ENCODE measurements around the gene CNOT1.
"Not testable (repeated sequence)": the region's sequence is repeated elsewhere in the genome, so short reads cannot be mapped to it uniquely, and the experiment has no call there.

CNOT1 gene

DNA sequence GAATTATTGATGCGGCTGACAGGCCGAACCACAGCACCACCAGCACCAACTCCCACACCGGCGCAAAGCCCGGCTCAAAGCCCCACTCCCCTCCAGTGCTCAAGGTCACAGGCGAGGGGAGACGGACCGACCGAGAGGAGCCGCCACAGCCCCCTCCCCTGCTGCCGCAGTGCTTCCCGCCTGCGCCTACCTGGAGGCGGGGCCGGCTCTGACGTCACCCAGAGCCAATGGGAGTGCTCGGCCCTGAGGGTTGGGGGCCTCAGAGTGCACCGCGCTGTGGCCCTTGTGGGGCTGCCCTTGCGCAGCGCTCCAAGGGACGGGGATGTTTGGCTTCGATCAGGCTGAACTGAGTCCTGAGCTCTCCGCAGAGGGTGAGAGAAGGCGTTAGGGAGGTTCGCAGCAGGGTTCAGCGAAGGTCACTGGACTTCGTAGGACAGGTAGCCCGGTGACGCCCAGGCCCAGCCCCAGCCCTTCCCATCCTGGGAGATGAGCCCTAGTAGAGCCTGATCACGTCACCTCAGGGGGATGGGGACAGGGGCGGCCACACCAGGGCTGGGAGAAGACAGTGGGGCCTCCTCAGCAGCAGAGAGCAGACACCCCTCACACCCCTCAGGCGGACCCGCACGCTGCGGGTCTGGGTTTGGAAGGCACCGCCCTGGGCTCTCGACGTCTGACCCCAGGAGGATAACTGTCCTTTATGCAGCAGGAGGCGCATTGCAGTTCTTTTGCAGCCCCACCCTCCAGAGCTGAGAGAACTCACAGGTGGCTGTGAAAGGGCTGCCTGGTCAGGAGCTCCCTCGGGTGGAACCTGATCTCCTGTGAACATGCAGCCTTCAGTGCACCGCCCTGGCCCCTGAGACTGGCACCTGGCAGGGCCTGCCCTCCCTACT, 128.1 kb downstream of the CNOT1 start:
- DNase-seq: no peak

DNA sequence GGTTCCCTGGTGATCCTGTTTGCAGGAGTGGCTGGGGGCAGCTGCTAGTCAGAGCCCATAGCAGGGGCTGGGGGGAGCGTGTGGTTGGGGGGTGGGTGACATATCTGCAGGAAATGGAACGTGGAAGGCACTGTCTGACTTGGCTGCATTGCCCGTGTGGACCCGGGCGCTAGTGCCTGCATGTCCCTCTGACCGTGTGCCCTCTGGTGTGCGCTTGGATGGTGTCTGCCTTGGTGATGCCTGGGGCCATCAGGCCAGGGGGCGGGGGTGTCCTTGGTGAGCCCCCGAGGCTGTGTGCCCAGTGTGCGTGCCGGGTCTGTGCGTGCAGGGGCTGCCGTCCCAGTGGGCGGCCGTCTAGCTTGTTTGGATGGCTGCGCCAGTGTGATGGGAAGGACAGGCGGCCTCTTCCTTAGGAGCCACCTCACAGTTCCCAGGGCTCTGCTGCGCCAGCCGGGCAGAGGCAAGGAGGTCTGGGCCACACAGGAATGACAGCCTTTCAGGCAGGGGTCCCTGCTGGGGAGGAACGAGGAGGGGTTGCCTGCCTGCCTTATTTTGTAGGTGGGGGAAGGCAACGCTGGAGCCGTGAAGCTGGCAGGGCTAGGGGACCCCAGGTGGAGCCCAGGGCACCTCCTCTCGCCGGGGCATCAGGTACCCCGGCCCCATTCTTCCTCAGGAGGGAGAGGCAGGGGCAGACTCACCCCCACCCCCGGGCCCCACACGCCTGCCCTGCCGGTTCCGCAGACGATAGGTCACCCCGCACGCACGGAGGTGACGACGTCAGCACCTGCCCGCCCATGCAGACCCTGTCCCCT, 129.0 kb downstream of the CNOT1 start:
- DNase-seq: no peak

DNA sequence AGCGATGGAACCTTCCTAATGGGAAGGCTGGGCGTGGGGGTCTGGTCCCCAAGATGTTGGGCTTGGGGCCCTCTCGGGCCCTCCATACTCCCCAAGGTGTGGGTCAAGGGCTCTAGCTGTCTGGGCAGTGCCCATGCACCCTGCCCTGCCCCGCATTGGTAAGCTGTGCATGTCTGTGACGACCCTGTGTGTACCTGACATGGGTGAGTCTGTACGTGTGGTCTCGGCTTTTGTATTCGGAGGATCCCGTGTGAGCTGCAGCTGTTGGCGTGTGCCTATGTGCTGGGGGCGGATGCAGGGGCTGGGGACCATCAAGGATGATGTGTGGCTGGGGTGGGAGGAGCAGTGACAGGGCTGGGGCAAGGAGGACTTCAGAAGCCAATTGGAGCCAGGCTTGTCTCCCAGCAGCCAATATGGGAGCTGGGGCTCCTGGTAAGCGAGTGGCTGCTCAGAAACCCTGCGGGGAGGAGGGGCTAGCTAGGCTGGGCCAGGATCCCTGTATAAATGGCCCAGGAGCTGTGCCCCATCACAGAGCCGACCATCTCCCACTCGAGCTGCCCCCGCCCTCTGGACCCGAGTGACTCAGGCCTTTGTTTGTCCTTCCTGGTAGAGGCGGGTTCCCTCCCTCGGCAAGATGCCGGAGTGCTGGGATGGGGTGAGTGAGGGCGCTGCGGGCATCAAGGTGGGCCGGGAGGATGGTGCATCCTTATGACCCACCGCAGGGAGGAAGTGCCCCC, 129.8 kb downstream of the CNOT1 start, which contains the start of gene NDRG4:
Gene NDRG4, plus strand, starts transcription at position 529 of the 737 bp plus-strand sequence. Its CDS starts 106 bp downstream, at position 635.
- DNase-seq: no peak

DNA sequence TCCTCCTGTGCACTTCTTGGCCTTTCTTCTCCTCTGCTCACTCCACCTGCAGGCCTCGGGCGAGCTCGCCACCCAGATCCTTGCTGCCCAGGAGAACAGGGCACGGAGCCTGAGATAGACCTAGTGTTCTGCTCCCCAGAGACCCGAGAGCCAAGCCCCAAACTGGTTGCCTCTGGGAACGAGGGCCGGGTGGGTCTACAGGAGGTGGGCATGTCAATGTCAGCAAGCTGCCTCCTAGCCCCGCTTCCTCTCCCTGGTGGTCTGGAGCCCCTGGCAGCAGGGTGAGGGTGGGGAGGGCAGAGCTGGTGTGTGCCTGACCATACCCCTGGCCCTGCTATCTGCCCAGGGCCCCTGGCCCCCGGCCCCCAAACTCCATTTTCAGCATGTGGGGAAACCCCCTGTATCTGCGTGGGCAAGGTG, 130.5 kb downstream of the CNOT1 start:
- DNase-seq: no peak

DNA sequence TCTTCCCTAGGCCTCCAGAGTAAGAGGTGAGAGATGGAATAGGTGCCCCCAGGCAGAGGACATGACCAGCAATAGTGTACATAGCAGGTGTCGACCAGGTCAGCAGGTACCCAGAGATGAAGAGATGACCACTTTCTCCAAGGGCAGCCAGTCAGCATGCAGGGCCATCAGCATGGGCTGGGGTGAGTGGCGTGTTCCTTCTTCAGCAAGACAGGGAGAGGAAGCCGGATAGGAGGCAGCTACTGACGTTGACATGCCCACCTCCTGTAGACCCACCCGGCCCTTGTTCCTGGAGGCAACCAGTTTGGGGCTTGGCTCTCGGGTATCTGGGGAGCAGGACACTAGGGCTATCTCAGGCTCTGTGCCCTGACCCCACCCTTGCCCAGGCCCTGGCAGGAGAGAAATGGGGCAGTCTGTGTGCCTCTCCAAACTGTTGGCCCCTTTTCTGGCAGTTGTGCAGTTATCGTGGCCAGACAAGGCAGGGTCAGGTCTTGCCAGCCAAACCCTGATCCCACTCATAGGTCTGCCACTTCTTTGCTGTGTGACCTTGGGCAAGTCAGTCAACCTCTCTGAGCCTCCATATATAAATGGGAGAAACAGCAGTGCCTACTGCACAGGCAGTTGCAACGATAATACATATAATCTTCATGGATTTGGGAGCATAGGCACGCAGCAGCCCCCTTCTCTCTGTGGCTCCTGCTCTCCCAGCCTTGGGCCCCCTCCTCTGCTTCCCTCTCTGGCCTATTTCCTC, 131.1 kb downstream of the CNOT1 start:
- no peak for DNase-seq

DNA sequence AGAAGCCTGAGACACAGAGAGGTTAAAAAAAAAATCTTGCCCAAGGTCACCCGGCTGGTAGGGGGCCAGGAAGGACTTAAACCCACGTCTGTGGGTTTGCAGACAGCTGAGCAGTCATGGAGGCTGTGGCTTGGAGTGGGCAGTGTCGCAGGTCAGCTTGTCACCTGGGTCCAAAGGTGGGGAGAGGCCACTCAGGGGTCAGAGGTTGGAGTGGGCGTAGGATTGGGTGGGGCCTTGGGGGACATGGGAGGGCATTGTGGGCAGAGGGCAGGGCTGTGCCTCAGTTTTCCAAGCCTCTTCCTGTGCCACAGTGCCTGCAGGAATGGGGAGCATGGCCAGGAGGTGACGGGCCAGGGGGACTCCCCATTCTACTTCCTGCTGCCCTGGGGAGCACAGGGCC, 131.7 kb downstream of the CNOT1 start:
- no peak for DNase-seq

DNA sequence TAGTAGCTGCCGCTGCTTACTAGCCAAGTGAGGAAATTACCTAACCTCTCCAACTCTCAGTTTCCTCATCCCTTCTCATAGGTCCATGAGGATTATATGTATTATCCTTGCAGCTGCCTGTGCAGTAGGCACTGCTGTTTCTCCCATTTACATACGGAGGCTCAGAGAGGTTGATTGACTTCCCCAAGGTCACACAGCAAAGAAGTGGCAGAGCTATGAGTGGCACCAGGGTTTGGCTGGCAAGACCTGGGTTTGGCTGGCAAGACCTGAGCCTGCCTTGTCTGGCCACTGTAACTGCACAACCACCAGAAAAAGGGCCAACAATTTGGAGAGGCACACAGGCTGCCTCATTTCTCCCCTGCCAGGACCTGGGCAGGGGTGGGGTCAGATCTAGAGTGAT, 132.2 kb downstream of the CNOT1 start:
- no peak for DNase-seq

DNA sequence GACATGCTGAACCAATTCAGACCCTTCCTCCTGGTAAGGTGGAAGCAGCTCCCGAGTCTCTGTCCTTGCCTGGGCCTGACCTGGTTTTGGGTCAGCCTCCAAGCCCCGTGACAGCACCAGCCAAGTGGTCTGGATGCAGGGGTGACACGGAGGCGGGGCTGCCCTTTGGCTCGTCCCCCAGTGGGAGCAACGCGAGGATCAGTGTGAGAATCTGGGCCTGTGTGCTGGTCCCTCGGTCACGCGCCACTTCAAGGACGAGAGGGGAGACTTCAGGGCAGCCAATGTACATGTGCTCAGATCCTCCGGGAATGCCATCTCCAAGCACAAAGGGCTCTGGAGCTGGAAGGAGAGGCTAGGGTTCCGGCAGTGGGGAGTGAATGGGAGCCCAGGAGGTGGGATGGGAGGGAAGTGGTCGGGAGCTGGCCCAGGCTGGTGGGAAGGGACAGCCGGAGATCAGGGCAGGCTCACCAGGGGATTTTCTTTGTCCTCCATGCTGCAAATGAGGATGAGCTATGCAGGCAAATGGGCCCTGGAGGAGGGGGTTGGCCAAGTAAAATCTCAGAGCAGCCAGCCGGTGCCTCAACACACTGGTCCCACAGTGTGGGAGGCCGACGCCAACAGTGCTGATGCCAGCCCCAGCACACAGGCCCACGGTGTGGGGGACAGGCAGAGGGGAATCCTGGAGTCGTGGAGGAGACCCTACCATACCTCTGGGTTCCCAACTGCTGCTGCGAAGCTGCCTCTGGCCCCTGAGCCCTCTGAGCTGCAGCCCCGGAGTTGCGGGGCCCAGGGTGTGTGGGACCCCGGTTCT, 133.9 kb downstream of the CNOT1 start:
- no peak for DNase-seq

DNA sequence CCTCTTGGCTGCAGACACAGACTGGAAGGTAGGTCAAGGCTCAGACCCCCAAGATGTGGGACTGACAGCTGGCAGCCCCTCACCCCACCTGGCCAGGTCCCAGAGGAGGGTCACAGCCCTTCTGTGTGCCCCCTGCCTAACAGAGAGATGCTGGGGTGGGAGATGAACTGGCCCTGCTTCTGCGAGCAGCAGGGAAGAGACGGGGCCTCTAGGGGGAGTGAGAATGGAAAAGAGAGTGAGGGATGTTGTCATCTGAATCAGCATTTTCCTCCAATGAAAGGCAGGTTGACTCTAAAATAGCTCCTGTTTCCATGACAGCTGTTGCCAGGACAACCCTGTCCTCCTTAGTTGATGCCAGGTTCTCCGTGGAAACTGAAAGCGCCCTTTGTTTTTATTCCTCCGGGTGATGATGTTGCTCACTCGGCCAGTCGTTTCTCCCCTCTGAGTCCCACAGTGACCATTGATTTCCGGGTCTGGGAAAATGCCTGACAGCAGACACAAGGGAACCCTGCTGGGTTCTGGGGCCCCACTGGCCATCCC, 134.6 kb downstream of the CNOT1 start:
- DNase-seq: peak in 1 of 4 experiments; percentile 24

DNA sequence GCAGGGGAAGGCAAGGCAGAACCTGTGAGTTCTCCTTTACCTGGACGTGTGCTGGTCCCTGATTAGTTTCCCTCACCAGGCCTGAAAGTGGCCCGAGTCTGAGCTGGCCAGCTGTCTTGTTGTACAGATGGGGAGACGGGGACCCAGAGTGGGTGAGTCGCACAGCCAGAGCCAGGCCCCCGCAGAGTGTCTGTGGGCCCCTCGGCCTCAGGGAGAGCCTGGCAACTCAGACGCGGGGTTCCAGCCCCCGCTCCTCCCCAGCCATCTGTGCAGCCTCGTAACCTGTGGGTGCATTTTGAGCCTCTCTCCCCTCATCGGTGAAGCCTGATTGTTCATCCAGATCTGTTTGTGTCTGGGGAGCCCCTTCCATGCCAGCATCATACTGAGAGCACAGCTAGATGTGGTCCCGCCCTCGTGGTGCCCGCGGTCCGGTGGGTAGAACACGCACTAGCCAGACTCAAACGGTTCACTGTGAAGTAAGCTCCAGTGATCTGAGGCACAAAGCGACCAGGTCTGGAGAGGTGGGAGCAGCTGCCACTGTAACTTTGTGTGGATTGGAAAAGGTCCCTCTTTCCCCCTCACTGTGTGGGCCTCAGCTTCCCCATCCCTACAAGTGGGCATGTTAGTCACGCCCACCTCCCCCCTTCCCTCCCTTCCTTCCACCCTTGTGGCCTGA, 135.7 kb downstream of the CNOT1 start:
- no peak for DNase-seq

DNA sequence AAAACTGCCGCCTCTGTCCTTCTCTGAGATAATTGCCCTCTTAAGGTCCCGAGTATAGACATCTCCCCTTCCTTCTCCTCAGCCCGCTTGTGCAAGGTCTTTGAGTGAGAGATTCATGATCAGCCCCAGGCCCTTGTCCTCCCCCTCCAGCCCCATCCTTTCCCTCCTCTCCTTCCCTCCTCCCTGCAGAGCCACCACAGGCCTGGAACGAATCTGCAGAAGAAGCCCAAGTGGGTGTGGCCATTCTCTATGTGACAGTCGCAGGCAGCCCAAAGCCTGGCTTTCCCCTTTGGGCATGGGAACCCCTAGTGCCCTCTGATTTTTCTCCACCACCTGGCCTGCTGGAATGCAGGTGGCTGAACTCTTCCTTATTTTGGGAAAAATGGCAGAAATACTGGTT, 136.9 kb downstream of the CNOT1 start:
- no peak for DNase-seq

DNA sequence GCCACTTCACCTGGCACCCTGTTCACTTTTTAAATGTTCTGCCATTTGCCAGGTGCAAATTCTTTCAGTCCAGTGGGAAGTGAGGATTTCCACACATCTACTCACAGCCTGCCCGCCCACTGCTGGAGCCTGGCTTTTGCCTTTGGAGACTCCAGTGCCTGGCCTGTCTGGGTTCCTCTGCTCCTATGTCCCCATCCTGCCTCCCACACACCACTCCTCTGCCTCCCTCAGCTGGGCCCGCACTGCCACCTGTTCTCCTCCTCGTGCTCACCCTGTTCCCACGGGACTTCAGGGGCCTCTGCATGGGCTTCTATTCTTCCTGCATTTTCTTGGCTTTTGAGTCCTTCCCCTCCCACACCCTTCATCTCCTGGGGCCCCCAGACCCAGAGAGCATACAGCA, 137.6 kb downstream of the CNOT1 start:
- no peak for DNase-seq

DNA sequence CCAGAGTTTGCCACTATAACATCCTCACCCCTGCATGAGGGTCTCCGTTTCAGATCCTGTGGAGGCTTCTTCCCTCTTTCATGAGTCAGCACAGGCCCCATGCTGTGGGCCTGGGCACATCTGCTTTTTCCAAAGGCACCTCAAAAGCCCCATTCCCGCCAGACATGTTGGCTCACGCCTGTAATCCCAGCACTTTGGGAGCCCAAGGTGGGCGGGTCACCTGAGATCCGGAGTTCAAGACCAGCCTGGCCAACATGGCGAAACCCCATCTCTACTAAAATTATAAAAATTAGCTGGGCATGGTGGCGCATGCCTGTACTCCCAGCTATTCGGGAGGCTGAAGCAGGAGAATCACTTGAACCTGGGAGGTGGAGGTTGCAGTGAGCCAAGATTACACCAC, 139.1 kb downstream of the CNOT1 start:
- DNase-seq: not testable (repeated sequence)

DNA sequence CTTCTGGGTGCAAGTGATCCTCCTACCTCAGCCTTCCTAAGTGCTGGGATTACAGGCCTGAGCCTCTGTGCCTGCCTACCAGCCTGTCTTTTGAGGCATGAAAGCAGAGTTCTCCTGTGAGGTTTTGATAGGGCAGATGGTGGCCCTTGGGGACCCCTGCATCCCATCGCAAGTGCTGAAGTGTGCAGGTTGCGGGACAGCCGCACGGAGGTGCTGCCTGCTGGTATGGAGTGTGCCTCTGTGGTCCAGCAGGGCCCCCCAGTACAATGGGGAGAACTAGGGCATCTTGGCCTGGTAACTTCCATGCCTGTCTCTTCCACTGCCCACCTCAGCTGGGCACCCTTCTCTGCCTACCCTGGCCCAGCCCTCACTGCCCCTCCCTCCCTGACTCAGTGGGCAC, 139.6 kb downstream of the CNOT1 start:
- no peak for DNase-seq

DNA sequence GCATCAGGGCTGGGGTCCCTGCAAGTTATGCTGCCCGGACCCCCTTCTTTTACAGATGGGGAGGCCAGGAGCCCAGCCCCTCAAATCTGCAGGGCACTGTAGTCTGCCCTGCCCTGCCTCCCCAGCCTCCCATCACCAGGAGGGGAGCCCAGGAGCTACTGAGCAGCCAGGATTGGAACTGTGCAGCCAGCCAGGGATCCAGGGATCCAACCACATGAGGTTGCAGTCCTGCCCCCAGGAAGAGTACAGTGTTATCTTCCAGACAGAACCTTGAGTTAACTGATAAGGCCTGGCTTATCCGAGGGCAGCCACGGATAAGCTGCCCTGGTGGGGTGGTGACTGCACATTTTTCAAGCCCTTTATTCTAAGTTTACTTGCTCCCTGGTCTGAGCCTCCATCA, 141.1 kb downstream of the CNOT1 start:
- DNase-seq: no peak

DNA sequence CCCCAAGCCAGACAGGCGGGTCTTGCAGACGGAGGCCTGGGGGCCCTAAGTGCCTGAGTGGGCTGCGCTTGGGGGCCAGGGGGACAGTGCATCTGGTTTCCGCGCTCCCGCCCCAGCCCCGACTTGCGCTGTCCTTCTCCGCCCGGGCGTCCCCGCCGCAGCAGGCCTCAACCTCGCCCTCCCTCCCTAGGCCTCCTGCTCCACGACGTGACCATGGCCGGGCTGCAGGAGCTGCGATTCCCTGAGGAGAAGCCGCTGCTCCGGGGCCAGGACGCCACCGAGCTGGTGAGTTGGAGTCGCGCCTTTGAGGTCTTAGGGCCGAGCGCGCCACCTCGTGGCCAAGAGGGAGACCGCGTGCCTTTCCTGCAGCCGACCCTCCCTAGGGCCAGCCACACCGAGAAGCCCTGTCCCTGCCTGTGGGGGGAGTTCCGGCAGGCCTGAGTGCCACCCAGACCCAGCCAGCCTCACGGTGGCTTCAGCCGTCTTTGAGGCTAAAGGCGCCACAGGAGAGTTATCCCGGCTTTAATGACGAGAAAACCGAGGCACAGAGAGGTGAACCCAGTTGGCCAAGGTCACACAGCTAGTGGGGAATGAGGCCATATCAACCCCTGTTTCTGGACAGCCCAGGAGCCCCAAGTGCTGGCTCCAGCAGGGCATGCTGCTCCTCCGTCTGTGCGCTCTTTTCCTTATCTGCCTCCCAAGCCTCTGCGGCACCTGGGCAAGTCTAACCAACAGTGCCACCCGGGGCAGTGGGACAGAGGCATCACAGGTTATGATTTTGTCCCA, 141.9 kb downstream of the CNOT1 start:
- DNase-seq: peak; percentile 35 to 68 (median 48)

DNA sequence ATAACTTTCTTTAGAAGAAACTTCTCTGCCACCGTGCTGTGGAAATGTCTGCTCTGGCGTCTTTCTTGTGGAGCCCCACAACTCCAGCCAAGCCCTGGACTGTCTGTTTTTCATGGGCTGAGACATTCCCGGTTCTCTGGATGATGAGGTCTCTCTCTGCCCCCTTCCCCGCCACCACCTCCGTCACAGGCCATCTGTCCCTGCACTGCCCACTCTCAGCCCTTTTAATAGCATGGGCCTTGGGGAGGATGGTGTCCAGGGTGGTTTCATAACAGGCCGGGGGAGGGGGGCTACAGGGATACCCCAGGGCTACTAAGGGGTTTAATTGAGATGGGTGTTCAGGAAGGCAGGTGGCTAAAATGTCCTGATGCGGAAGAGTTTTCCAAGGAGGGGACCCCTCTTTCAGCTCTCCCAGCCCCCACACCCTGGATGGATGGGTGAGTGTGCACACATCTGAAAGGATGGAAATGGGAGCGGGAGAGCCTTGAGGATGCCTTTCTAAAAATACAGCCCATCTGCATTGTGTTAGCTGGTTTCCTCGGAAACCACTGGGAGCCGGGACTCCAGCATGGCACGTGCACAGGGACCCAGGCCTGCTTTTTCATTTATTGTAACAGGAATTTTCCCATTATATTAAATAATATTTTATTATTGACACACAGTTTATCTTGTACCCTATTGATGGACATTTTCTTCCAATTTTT, 144.3 kb downstream of the CNOT1 start:
- no peak for DNase-seq

DNA sequence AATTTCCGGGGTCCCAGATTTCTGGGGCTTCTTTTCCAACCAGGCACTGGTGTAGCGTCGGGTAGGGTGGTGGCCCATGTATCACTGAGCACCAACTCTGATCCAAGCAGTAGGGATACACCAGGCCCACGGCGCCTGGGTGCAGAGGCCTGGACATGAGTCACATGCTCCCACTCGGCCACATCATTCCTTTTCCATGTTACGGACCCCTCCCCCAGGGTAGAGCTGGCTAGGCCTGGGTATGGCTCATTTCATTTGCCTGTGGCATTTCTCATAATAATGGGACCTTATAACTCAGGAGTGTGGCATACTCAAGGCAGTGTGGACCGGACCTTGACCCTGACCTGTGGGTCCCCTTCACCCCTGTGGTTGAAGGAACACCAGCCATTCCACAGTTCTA, 147.7 kb downstream of the CNOT1 start:
- no peak for DNase-seq

DNA sequence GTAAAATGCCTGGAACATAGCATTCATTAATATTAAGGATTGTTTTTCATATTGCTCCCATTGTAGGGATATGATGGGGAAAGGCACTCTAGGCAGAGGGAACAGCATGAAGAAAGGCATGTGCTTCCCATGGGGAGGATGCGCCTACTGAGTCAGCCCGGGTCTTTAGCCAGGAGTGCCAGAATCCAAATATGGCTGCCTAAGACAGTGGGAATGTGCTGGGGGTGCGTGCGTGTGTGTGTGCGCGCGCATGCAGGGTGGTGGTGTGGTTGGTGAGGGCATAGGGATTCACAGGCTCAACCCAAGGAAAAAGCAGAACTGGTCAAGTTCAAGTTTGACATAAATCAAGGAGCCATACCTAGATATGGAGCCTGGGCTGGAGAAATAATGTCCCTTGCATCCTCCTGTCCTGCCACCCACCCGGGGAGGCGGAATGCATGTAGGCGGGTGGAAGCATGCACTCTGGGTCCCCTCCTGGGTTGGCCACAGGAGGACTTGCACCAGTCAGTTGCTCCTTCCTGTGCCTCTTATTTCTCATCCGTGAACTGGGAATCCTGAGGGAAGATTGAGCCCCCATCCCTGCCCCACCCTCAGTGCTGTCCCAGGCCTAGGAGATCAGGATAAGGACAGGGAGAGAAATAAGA, 148.3 kb downstream of the CNOT1 start:
- no peak for DNase-seq
